ENCODE measurements around the gene DCAF11.

Gene DCAF11

GRCh38 chr14:24172871-24173281, 58.3 kb downstream of the DCAF11 start:
- no peak for TF ChIP-seq CTCF (IDR thresholded peaks at IDR 0.05)
- DNase-seq (ENCODE audit: low spot score): no peak
- Histone ChIP-seq H3K27ac (no peak overlapping the region), H3K4me3 (no peak overlapping the region)
